RWPE2 (cell line): ENCODE data around the gene BEST4.
A peak's percentile ranks its signal among the peaks of the same experiment; 100 is the strongest.

Experiments used
- ATAC-seq: fragments of 200-7000 bp; cut with Tn5 transposase; 3 replicates; pipeline ENCODE4 v1.9.1; 2021; ENCODE audit warnings: low read depth
- DNase-seq: peaks from one replicate; pipeline ENCODE4 v3.0.0-alpha.2; 2020; ENCODE audit warnings: low spot score
- H3K27ac ChIP-seq: fragments of 450-650 bp; 2 replicates; pipeline ENCODE4 v1.5.1; 2017; ENCODE audit warnings: mild to moderate bottlenecking; ENCODE audit not compliant: poor library complexity, severe bottlenecking
- H3K27me3 ChIP-seq: fragments of 250-450 bp; sonication (Bioruptor Pico); 2 replicates; pipeline ENCODE4 v1.5.1; 2021; ENCODE audit warnings: mild to moderate bottlenecking, moderate library complexity; ENCODE audit not compliant: insufficient read depth, poor library complexity, severe bottlenecking
- H3K36me3 ChIP-seq: fragments of 250-450 bp; sonication (Bioruptor Pico); 2 replicates; pipeline ENCODE4 v1.5.1; 2020; ENCODE audit warnings: low read depth, mild to moderate bottlenecking, moderate library complexity
- H3K4me1 ChIP-seq: fragments of 250-450 bp; sonication (Bioruptor Pico); 2 replicates; pipeline ENCODE4 v1.5.1; 2021; ENCODE audit warnings: mild to moderate bottlenecking, moderate library complexity; ENCODE audit not compliant: insufficient read depth, poor library complexity, severe bottlenecking
- H3K4me3 ChIP-seq: fragments of 250-450 bp; sonication (Bioruptor Pico); 2 replicates; pipeline ENCODE4 v1.5.1; 2021; ENCODE audit warnings: mild to moderate bottlenecking, moderate library complexity; ENCODE audit not compliant: severe bottlenecking
- H3K9me3 ChIP-seq: fragments of 250-450 bp; sonication (Bioruptor Pico); 2 replicates; pipeline ENCODE4 v1.5.1; 2021; ENCODE audit warnings: mild to moderate bottlenecking, moderate library complexity; ENCODE audit not compliant: severe bottlenecking
- CTCF ChIP-seq: fragments of 450-650 bp; IDR thresholded peaks from one replicate; pipeline ENCODE4 v1.5.1; 2017; ENCODE audit warnings: mild to moderate bottlenecking, moderate library complexity; ENCODE audit not compliant: poor library complexity, severe bottlenecking

The BEST4 gene

DNA sequence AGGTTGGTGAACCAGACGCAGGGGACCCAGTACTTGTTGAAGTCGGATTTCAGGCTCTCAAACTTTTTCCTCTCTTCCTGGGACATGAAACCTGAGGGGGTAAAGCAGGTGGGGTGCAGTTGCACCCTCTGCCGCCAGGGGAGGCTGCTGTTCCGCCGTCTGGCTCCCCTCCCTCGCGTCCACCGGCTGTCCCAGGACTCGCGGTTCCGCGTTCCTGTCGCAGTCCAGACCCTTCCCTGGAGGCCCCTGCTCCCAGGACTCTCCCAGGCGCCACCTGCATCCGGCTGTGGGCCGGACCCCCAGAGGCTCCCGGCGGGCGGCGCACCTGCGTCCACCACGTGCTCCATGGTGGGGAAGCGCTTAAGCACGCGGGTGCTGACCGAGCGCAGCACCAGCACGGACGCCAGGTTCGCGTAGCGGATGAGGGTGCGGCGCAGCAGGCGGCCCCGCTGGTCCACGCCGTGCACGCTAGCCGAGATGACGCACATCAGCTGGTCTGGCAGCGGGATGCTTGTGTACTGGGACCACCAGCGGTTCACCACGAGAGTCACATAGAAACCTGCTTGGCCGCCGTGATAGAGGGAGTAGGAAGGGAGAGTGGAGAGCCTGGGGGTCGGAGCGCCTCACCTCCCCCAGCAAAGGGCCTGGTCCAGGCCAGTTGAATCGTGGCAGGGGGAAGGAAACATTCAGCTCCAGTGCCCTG, 1.7 kb downstream of the BEST4 start:
- Histone ChIP-seq H3K4me3 (no peak overlapping the region), H3K4me1 (no peaks in the 10 kb centered on the region), H3K36me3 (no peaks in the 10 kb centered on the region; the same call in 1 of the 2 replicates), H3K27ac (no peak overlapping the region), H3K9me3 (no peaks in the 10 kb centered on the region), H3K27me3 (no peaks in the 10 kb centered on the region)
- peak; percentile 50 for TF ChIP-seq CTCF
- ATAC-seq (no peak), DNase-seq (no peak)

- H3K4me1 ChIP-seq, result no peaks in the 10 kb centered on the region
- H3K27me3 ChIP-seq, result no peaks in the 10 kb centered on the region
- no peak for TF ChIP-seq CTCF
- ATAC-seq, result no peak
- no peak for DNase-seq
- H3K4me3 ChIP-seq, result no peak overlapping the region
- H3K36me3 ChIP-seq, result peaks cover 6% of the 10 kb centered on the region
- H3K27ac ChIP-seq, result no peak overlapping the region
- H3K9me3 ChIP-seq, result no peaks in the 10 kb centered on the region
Measured at GRCh38 chr1:44785501-44786137, 2.4 kb downstream of the BEST4 start.

DNA sequence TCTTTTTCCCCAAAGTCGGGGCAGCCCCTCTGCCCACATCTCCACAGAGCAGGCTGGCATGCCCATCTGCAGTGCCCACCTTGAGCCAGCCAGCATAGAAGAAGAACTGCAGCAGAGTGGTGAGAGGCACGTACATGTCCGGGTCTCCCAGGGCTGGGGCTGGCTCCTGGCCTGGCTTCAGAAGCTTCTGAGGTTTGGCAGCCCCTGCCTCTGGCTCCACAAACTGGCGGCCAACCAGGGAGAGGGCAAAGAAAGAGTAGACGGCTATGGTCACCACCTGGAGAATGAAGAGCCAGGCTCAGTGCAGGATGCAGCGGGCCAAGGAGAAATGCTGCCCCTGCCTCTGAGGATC, 3.0 kb downstream of the BEST4 start:
- no peaks in the 10 kb centered on the region for H3K9me3 ChIP-seq
- no peak for DNase-seq
- peaks cover 12% of the 10 kb centered on the region for H3K36me3 ChIP-seq
- no peak overlapping the region for H3K4me3 ChIP-seq
- no peaks in the 10 kb centered on the region for H3K27me3 ChIP-seq
- H3K4me1 ChIP-seq, result no peaks in the 10 kb centered on the region
- no peak for TF ChIP-seq CTCF
- H3K27ac ChIP-seq, result no peak overlapping the region
- ATAC-seq, result no peak

DNA sequence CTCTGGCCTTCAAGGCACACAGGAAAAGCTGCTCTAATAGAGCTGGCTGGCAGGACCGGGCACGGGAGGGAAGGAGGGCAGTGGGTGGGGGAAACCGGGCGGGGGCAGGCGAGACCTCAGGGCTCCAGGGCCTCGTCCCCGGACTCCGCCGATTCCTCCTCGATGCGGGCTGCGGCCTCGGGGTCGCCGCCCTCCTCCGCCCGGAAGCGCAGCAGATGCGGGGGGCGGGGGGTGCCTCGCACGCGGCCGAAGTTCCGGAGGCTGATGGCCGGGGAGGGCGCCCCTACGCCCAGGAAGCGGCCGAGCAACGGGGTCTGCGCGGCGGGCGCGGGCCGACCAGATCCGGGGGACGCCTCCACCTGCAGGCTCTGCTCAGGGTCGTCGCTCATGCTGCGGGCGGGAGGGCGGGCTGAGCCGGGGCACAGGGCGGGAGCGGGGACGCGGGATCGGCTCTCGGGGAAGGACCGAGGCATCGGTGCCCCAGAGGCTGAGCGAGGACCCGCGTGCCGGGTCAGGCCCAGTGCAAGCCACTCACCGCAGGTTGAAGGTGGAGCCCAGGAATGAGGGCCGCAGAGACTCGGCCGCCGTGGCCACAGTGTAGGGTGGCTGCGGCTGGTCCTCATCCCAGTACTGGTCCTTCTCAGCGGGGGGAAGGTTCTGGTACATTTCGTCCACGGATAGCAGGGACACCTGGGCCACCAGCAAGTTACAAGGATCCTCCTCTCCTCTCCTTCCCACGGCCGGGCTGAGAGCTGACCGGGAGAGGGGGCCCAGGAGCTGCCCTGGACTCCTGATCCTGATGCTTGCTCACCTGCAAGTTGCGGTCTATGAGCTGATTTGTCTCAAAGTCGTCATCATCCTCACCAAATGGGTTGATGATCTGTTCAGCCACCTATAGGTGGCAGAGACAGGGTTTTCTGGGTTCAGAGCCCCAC, 3.6 kb downstream of the BEST4 start:
- Histone ChIP-seq H3K27me3 (no peaks in the 10 kb centered on the region), H3K9me3 (no peaks in the 10 kb centered on the region), H3K36me3 (peaks cover 19% of the 10 kb centered on the region), H3K4me1 (no peaks in the 10 kb centered on the region), H3K27ac (no peak overlapping the region), H3K4me3 (no peak overlapping the region)
- no peak for ATAC-seq
- DNase-seq, result no peak
- no peak for TF ChIP-seq CTCF
